ENCODE results near the gene NADK2. TPM values are rescaled to one million over a fixed set of nuclear protein-coding genes. Genes with fewer than 3 reads are reported as not detected.

The NADK2 gene
- total RNA-seq, 2 experiments from 2014 or later: 23.8 to 37.5 TPM

DNA sequence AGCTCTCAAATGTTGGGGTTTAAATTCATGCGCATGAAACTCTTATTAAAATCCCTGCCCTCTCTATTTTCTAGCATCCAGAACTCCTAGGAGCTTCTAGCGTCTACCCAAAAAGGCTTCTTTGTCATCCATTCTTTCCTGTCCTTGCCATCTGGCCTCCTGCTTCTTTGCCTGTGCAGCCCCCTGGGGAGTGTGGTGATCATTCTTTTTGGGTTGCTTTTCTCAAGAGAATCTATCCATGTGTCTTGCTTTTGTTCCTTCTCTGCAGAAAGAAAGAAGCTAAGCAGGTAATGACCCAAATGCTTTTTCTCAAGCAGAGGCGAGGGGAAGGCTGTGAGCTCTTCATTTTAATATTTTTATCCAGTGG, 63.2 kb downstream of the NADK2 start:
- no TSS peak for BruUV-seq (replicated peaks)
- TF ChIP-seq EZH2phosphoT487 (IDR thresholded peaks at IDR 0.05; ENCODE audit: borderline replicate concordance, low read depth, low read length): no peak
- TF ChIP-seq, protein P1, sequence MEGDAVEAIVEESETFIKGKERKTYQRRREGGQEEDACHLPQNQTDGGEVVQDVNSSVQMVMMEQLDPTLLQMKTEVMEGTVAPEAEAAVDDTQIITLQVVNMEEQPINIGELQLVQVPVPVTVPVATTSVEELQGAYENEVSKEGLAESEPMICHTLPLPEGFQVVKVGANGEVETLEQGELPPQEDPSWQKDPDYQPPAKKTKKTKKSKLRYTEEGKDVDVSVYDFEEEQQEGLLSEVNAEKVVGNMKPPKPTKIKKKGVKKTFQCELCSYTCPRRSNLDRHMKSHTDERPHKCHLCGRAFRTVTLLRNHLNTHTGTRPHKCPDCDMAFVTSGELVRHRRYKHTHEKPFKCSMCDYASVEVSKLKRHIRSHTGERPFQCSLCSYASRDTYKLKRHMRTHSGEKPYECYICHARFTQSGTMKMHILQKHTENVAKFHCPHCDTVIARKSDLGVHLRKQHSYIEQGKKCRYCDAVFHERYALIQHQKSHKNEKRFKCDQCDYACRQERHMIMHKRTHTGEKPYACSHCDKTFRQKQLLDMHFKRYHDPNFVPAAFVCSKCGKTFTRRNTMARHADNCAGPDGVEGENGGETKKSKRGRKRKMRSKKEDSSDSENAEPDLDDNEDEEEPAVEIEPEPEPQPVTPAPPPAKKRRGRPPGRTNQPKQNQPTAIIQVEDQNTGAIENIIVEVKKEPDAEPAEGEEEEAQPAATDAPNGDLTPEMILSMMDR (conservative IDR thresholded peaks at IDR 0.05; ENCODE audit: low read length): no peak
- Histone ChIP-seq H3K9me2 (ENCODE audit: insufficient read depth, low read length) (no peaks in the 10 kb centered on the region), H2AFZ (ENCODE audit: low read length) (no peak overlapping the region), H3K27ac (ENCODE audit: low read depth, low read length, poor library complexity, severe bottlenecking) (no peak overlapping the region), H3K9me3 (ENCODE audit: low read length) (no peaks in the 10 kb centered on the region), H3K4me2 (ENCODE audit: low read length) (no peak overlapping the region), H3K36me3 (ENCODE audit: insufficient read depth, low read length) (peaks cover 96% of the 10 kb centered on the region), H3K79me2 (ENCODE audit: insufficient read depth, low read depth, low read length) (peaks cover 4% of the 10 kb centered on the region; the same call in 1 of the 2 replicates), H4K20me1 (ENCODE audit: insufficient read depth, low read length) (peaks cover 4% of the 10 kb centered on the region; the same call in 1 of the 2 replicates), H3K4me3 (ENCODE audit: low read depth, low read length, poor library complexity, severe bottlenecking) (no peak overlapping the region), H3K4me1 (ENCODE audit: insufficient read depth, low read length, poor library complexity, severe bottlenecking) (peaks cover 14% of the 10 kb centered on the region)
- intact Hi-C loops (cut with micrococcal nuclease; ENCODE audit: unreplicated experiment): loop anchor here (1.0 to 2.0 kb wide), 2 partner anchors 62 to 220 kb away; partner anchors contain the start of gene NADK2
- no peak for DNase-seq (ENCODE audit: low spot score)
- ChIA-PET CTCF (ENCODE audit: unreplicated experiment) (interaction anchor here (0.7 to 0.9 kb wide), 3 partner anchors 18 to 214 kb away, joined by 3 read pairs; no protein-coding TSS in a partner anchor), POLR2A (interaction anchor here (0.6 to 1.2 kb wide), 5 partner anchors 24 to 168 kb away, joined by 3 to 4 read pairs (median 3); no protein-coding TSS in a partner anchor)

- no peak overlapping the region for H3K4me3 ChIP-seq (ENCODE audit: low read depth, low read length, poor library complexity, severe bottlenecking)
- H4K20me1 ChIP-seq (ENCODE audit: insufficient read depth, low read length): peaks cover 4% of the 10 kb centered on the region; the same call in 1 of the 2 replicates
- TF ChIP-seq EZH2phosphoT487 (IDR thresholded peaks at IDR 0.05; ENCODE audit: borderline replicate concordance, low read depth, low read length): no peak
- TF ChIP-seq, protein P1 (conservative IDR thresholded peaks at IDR 0.05; ENCODE audit: low read length): peak; percentile 90
- H2AFZ ChIP-seq (ENCODE audit: low read length): no peak overlapping the region
- H3K27ac ChIP-seq (ENCODE audit: low read depth, low read length, poor library complexity, severe bottlenecking): no peak overlapping the region
- peak; percentile 57 for DNase-seq (ENCODE audit: low spot score)
- peaks cover 97% of the 10 kb centered on the region for H3K36me3 ChIP-seq (ENCODE audit: insufficient read depth, low read length)
- peaks cover 4% of the 10 kb centered on the region; the same call in 1 of the 2 replicates for H3K79me2 ChIP-seq (ENCODE audit: insufficient read depth, low read depth, low read length)
- no TSS peak for BruUV-seq (replicated peaks)
- H3K9me3 ChIP-seq (ENCODE audit: low read length): no peaks in the 10 kb centered on the region
- peaks cover 14% of the 10 kb centered on the region for H3K4me1 ChIP-seq (ENCODE audit: insufficient read depth, low read length, poor library complexity, severe bottlenecking)
- CTCF ChIA-PET (ENCODE audit: unreplicated experiment): interaction anchor here (0.7 to 0.9 kb wide), 3 partner anchors 18 to 214 kb away, joined by 3 read pairs; no protein-coding TSS in a partner anchor
- POLR2A ChIA-PET: interaction anchor here (0.9 to 1.2 kb wide), 4 partner anchors 25 to 119 kb away, joined by 3 to 4 read pairs (median 3); no protein-coding TSS in a partner anchor
- no peak overlapping the region for H3K4me2 ChIP-seq (ENCODE audit: low read length)
- H3K9me2 ChIP-seq (ENCODE audit: insufficient read depth, low read length): no peaks in the 10 kb centered on the region
- intact Hi-C loops (cut with micrococcal nuclease; ENCODE audit: unreplicated experiment): loop anchor here (1.0 to 2.0 kb wide), 3 partner anchors 63 to 220 kb away; partner anchors contain the start of gene NADK2
These were observed 63.8 kb downstream of the NADK2 start for GRCh38 chr5:36177715-36178523.
